K562 (cell line): ENCODE measurements around the gene ZNF17. TPM values are rescaled to one million over a fixed set of nuclear protein-coding genes. Genes with fewer than 3 reads are reported as not detected.

Experiments used
- ADNP ChIP-seq: fragments of 200-800 bp; sonication (Bioruptor generic); IDR thresholded peaks from 2 replicates; pipeline ENCODE4 v1.6.1; 2016; ENCODE audit warnings: missing genetic modification characterization, missing compliant biosample characterization
- BRD9 ChIP-seq: fragments of 450-650 bp; IDR thresholded peaks from 2 replicates; pipeline ENCODE4 v1.6.1; 2018; ENCODE audit warnings: low read depth; ENCODE audit not compliant: partially characterized antibody
- CBX1 ChIP-seq: sonication (generic); IDR thresholded peaks from 2 replicates; pipeline ENCODE4 v1.6.1; 2016; ENCODE audit warnings: antibody characterized with exemption, low read depth, mild to moderate bottlenecking
- GTF2F1 ChIP-seq: IDR thresholded peaks from 2 replicates; pipeline ENCODE4 v1.6.1; 2011; ENCODE audit warnings: low read depth, low read length, improper control_type of control experiment
- NFYB ChIP-seq: IDR thresholded peaks from 2 replicates; pipeline ENCODE4 v1.6.1; 2011; ENCODE audit warnings: mild to moderate bottlenecking, moderate library complexity; ENCODE audit not compliant: insufficient read length; ENCODE audit errors: extremely low read depth
- POLR2AphosphoS5 ChIP-seq: IDR thresholded peaks from 2 replicates; pipeline ENCODE4 v1.6.1; 2011; ENCODE audit warnings: mild to moderate bottlenecking, low read depth, low read length, moderate library complexity; ENCODE audit not compliant: control insufficient read depth, insufficient read depth
- RUNX1 ChIP-seq: sonication (generic); IDR thresholded peaks from 2 replicates; pipeline ENCODE4 v1.6.1; 2016; ENCODE audit warnings: antibody characterized with exemption, low read depth
- ZBTB17 ChIP-seq: fragments of 450-650 bp; formaldehyde crosslinking; IDR thresholded peaks from 2 replicates; pipeline ENCODE4 v1.4.0; 2020; ENCODE audit warnings: mild to moderate bottlenecking
- ZNF445 ChIP-seq: fragments of 250-450 bp; sonication (Bioruptor Pico); IDR thresholded peaks from 2 replicates; pipeline ENCODE4 v1.4.0; 2020; ENCODE audit warnings: low read depth, mild to moderate bottlenecking, moderate library complexity
- ZNF584 ChIP-seq: fragments of 200-800 bp; sonication (Bioruptor generic); IDR thresholded peaks from 2 replicates; pipeline ENCODE4 v1.6.1; 2016; ENCODE audit warnings: low read depth, mild to moderate bottlenecking, missing genetic modification characterization, missing compliant biosample characterization
- polyA plus RNA-seq, 8 experiments: library from polyadenylated mRNA; depleted of rRNA in 4 of 8; stranded (reverse) in 5 of 8; unstranded in 3 of 8; fragments of >200 nt; fragmentation: Nextera tagmentation in 2 of 8; fragmentation: Illumina TruSeq in 1 of 8; extraction: Ambion mirVana in 2 of 8; extraction: Trizol in 1 of 8; gene quantifications; 2 replicates each; pipeline versions ENCODE4 v1.2.1 to v1.2.3, GENCODE V29; 2011 to 2014; ENCODE audit warnings: inconsistent platforms in 1 of 8, missing spikeins in 1 of 8
- total RNA-seq, 7 experiments: library from RNA; depleted of rRNA in 6 of 7; stranded (reverse); fragments of >200 nt in 6 of 7; fragmentation: Illumina TruSeq in 2 of 7; extraction: Trizol in 2 of 7; gene quantifications; 2 replicates each; pipeline versions ENCODE4 v1.2.1 to v1.2.3, GENCODE V29; 2011 to 2021; ENCODE audit warnings: low replicate concordance in 1 of 7
- TF ChIP-seq, protein P1 (sequence below): IDR thresholded peaks from 2 replicates; pipeline ENCODE4 v1.6.1; 2011; ENCODE audit not compliant: insufficient read length; ENCODE audit errors: extremely low read depth
- TF ChIP-seq, protein P2 (sequence below): sonication (generic); formaldehyde crosslinking; IDR thresholded peaks from 2 replicates; pipeline ENCODE4 v1.8.0; 2022; ENCODE audit warnings: mild to moderate bottlenecking, missing genetic modification reagents
- TF ChIP-seq, protein P3 (sequence below): fragments of 250-450 bp; sonication (Bioruptor Pico); IDR thresholded peaks from 2 replicates; pipeline ENCODE4 v1.5.0; 2021; ENCODE audit warnings: mild to moderate bottlenecking, borderline replicate concordance
- TF ChIP-seq, protein P4 (sequence below): fragments of 250-450 bp; sonication (Bioruptor Pico); IDR thresholded peaks from 2 replicates; pipeline ENCODE4 v1.8.0; 2022; ENCODE audit warnings: moderate library complexity, mild to moderate bottlenecking, inconsistent platforms
- TF ChIP-seq, protein P5 (sequence below), 2 experiments: IDR thresholded peaks; 2 replicates each; pipeline ENCODE4 v1.6.1; 2012; ENCODE audit warnings: improper control_type of control experiment in 2 of 2, low read depth in 2 of 2, low read length in 2 of 2, borderline replicate concordance in 1 of 2

Gene ZNF17
- total and polyA plus RNA-seq, 9 of the 15 experiments (the other 6 are each of a cell fraction or from before 2014, with no cell fraction given), result 5.3 to 8.6 (median 6.5) TPM

DNA sequence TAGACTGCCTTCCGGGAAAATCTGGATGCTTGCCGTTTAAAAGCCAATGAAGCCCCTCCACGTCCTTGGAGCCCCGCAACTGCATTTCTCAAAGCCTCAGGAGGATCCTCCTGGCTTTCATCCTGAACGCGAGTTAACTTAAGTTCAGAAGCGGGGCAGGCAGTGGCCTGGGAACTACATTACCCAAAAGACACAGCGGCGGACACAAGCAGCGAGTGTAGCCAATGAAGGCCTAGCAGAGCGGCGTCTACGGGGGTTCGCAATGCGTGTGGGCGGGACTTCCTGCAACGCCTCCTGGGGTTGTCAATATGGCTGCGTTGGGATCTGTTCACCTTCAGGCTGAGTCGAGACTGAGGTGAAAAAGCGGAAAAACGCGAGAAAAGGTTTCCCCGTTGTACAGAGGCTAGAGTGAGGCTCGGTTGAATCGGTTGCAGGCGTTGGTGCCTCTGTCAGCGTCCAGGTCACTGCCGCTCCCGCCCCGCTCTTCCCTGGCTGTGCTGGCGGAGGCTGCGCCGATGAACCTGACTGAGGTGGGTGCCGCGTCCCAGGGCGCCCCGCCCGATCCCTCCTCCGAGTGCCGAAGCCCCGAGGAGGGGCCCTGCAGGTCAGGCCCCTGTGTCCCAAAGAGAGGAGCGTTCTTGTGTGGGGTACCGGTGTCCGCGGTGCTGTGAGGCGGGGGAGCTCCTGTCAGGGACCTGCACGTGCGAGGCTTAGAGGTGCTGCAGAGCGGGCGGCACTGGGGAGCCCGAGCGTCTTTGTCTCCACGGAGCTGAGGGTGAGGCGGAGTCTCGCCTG lies at the start of gene ZNF17 (continued):
- TF ChIP-seq ZNF584 (CRISPR knock-in tag) (no peak), RUNX1 (no peak), ZBTB17 (CRISPR knock-in tag) (no peak), CBX1 (0 out of 2 replicates have a peak, but pooled peaks have one; percentile 40), GTF2F1 (no peak), ZNF445 (no peak), BRD9 (no peak), POLR2AphosphoS5 (no peak), NFYB (peak; percentile 69), ADNP (no peak)
- TF ChIP-seq, protein P1, sequence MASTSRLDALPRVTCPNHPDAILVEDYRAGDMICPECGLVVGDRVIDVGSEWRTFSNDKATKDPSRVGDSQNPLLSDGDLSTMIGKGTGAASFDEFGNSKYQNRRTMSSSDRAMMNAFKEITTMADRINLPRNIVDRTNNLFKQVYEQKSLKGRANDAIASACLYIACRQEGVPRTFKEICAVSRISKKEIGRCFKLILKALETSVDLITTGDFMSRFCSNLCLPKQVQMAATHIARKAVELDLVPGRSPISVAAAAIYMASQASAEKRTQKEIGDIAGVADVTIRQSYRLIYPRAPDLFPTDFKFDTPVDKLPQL, result no peak
- TF ChIP-seq, protein P2, sequence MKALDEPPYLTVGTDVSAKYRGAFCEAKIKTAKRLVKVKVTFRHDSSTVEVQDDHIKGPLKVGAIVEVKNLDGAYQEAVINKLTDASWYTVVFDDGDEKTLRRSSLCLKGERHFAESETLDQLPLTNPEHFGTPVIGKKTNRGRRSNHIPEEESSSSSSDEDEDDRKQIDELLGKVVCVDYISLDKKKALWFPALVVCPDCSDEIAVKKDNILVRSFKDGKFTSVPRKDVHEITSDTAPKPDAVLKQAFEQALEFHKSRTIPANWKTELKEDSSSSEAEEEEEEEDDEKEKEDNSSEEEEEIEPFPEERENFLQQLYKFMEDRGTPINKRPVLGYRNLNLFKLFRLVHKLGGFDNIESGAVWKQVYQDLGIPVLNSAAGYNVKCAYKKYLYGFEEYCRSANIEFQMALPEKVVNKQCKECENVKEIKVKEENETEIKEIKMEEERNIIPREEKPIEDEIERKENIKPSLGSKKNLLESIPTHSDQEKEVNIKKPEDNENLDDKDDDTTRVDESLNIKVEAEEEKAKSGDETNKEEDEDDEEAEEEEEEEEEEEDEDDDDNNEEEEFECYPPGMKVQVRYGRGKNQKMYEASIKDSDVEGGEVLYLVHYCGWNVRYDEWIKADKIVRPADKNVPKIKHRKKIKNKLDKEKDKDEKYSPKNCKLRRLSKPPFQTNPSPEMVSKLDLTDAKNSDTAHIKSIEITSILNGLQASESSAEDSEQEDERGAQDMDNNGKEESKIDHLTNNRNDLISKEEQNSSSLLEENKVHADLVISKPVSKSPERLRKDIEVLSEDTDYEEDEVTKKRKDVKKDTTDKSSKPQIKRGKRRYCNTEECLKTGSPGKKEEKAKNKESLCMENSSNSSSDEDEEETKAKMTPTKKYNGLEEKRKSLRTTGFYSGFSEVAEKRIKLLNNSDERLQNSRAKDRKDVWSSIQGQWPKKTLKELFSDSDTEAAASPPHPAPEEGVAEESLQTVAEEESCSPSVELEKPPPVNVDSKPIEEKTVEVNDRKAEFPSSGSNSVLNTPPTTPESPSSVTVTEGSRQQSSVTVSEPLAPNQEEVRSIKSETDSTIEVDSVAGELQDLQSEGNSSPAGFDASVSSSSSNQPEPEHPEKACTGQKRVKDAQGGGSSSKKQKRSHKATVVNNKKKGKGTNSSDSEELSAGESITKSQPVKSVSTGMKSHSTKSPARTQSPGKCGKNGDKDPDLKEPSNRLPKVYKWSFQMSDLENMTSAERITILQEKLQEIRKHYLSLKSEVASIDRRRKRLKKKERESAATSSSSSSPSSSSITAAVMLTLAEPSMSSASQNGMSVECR (CRISPR knock-in tag), result peak; percentile 74
- TF ChIP-seq, protein P3, sequence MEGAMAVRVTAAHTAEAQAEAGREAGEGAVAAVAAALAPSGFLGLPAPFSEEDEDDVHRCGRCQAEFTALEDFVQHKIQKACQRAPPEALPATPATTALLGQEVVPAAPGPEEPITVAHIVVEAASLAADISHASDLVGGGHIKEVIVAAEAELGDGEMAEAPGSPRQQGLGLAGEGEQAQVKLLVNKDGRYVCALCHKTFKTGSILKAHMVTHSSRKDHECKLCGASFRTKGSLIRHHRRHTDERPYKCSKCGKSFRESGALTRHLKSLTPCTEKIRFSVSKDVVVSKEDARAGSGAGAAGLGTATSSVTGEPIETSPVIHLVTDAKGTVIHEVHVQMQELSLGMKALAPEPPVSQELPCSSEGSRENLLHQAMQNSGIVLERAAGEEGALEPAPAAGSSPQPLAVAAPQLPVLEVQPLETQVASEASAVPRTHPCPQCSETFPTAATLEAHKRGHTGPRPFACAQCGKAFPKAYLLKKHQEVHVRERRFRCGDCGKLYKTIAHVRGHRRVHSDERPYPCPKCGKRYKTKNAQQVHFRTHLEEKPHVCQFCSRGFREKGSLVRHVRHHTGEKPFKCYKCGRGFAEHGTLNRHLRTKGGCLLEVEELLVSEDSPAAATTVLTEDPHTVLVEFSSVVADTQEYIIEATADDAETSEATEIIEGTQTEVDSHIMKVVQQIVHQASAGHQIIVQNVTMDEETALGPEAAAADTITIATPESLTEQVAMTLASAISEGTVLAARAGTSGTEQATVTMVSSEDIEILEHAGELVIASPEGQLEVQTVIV (CRISPR knock-in tag), result no peak
- TF ChIP-seq, protein P4, sequence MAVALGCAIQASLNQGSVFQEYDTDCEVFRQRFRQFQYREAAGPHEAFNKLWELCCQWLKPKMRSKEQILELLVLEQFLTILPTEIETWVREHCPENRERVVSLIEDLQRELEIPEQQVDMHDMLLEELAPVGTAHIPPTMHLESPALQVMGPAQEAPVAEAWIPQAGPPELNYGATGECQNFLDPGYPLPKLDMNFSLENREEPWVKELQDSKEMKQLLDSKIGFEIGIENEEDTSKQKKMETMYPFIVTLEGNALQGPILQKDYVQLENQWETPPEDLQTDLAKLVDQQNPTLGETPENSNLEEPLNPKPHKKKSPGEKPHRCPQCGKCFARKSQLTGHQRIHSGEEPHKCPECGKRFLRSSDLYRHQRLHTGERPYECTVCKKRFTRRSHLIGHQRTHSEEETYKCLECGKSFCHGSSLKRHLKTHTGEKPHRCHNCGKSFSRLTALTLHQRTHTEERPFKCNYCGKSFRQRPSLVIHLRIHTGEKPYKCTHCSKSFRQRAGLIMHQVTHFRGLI (CRISPR knock-in tag), result no peak
- TF ChIP-seq, protein P5, sequence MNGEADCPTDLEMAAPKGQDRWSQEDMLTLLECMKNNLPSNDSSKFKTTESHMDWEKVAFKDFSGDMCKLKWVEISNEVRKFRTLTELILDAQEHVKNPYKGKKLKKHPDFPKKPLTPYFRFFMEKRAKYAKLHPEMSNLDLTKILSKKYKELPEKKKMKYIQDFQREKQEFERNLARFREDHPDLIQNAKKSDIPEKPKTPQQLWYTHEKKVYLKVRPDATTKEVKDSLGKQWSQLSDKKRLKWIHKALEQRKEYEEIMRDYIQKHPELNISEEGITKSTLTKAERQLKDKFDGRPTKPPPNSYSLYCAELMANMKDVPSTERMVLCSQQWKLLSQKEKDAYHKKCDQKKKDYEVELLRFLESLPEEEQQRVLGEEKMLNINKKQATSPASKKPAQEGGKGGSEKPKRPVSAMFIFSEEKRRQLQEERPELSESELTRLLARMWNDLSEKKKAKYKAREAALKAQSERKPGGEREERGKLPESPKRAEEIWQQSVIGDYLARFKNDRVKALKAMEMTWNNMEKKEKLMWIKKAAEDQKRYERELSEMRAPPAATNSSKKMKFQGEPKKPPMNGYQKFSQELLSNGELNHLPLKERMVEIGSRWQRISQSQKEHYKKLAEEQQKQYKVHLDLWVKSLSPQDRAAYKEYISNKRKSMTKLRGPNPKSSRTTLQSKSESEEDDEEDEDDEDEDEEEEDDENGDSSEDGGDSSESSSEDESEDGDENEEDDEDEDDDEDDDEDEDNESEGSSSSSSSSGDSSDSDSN (IDR thresholded peaks at IDR 0.05; ENCODE audit: borderline replicate concordance in 1 of 2, low read depth in 2 of 2, low read length in 2 of 2), result no peak
